OCI-LY1 (cell line): ENCODE data around the gene PTH1R.

Experiments
- H2AFZ ChIP-seq: fragments of 200-600 bp; sonication (generic), shearing (Covaris generic); 2 replicates; pipeline ENCODE4 v1.6.0; 2014; ENCODE audit warnings: antibody characterized with exemption, mild to moderate bottlenecking, low read length
- H3F3A ChIP-seq: fragments of 200-600 bp; sonication (generic), shearing (Covaris generic); 2 replicates; pipeline ENCODE4 v1.6.0; 2014; ENCODE audit warnings: mild to moderate bottlenecking, antibody characterized with exemption, low read length, moderate library complexity; ENCODE audit not compliant: insufficient read depth
- H3K27ac ChIP-seq: fragments of 200-600 bp; sonication (generic); 2 replicates; pipeline ENCODE4 v1.5.1; 2014; ENCODE audit warnings: low read length, mixed run types, mild to moderate bottlenecking, low read depth; ENCODE audit not compliant: poor library complexity, severe bottlenecking
- H3K27me3 ChIP-seq: fragments of 200-600 bp; sonication (generic); 2 replicates; pipeline ENCODE4 v1.6.0; 2014; ENCODE audit warnings: antibody characterized with exemption, mild to moderate bottlenecking, low read length, moderate library complexity; ENCODE audit not compliant: insufficient read depth
- H3K36me3 ChIP-seq: fragments of 200-600 bp; sonication (generic); 2 replicates; pipeline ENCODE4 v1.6.1; 2014; ENCODE audit warnings: mild to moderate bottlenecking, antibody characterized with exemption, low read length, moderate library complexity, mixed read lengths; ENCODE audit not compliant: insufficient read depth
- H3K4me1 ChIP-seq: fragments of 200-600 bp; sonication (generic); 2 replicates; pipeline ENCODE4 v1.5.1; 2014; ENCODE audit warnings: mild to moderate bottlenecking, low read length, moderate library complexity; ENCODE audit not compliant: insufficient read depth, severe bottlenecking
- H3K4me2 ChIP-seq: fragments of 200-600 bp; sonication (generic), shearing (Covaris generic); 2 replicates; pipeline ENCODE4 v1.6.1; 2014; ENCODE audit warnings: low read length
- H3K4me3 ChIP-seq: fragments of 200-600 bp; sonication (generic); 2 replicates; pipeline ENCODE4 v1.5.1; 2014; ENCODE audit warnings: low read length, low read depth, mild to moderate bottlenecking, mixed read lengths; ENCODE audit not compliant: poor library complexity, severe bottlenecking
- H3K79me2 ChIP-seq: fragments of 200-600 bp; shearing (Covaris generic); 2 replicates; pipeline ENCODE4 v1.6.1; 2016; ENCODE audit warnings: mixed run types, low read length, mixed read lengths; ENCODE audit not compliant: insufficient read depth
- H3K9ac ChIP-seq: fragments of 200-600 bp; sonication (generic), shearing (Covaris generic); 2 replicates; pipeline ENCODE4 v1.6.1; 2014; ENCODE audit warnings: mild to moderate bottlenecking, low read length, mixed read lengths
- H3K9me2 ChIP-seq: fragments of 200-600 bp; sonication (generic), shearing (Covaris generic); 2 replicates; pipeline ENCODE4 v1.6.1; 2014; ENCODE audit warnings: low read depth, mild to moderate bottlenecking, low read length, mixed read lengths
- H3K9me3 ChIP-seq: fragments of 200-600 bp; shearing (Covaris generic); 2 replicates; pipeline ENCODE4 v1.6.1; 2014; ENCODE audit warnings: low read length, mixed read lengths
- H4K20me1 ChIP-seq: fragments of 200-600 bp; sonication (generic), shearing (Covaris generic); 2 replicates; pipeline ENCODE4 v1.6.0; 2016; ENCODE audit warnings: mild to moderate bottlenecking, low read length; ENCODE audit not compliant: insufficient read depth
- CTCF ChIP-seq: fragments of 200-600 bp; sonication (generic), shearing (Covaris generic); IDR thresholded peaks from 2 replicates; pipeline ENCODE4 v1.5.1; 2017; ENCODE audit warnings: mild to moderate bottlenecking, antibody characterized with exemption, low read length, moderate library complexity, mixed read lengths
- EZH2 ChIP-seq: fragments of 200-600 bp; sonication (generic), shearing (Covaris generic); IDR thresholded peaks from 2 replicates; pipeline ENCODE4 v1.8.0; 2017; ENCODE audit warnings: borderline replicate concordance, mixed run types, mild to moderate bottlenecking, antibody characterized with exemption, low read length, moderate library complexity, mixed read lengths

Gene PTH1R

GRCh38 chr3:46860017-46860809 is 17.3 kb upstream of the PTH1R start:
- no peak overlapping the region for H3K9ac ChIP-seq
- H3K27ac ChIP-seq, result no peak overlapping the region
- no peak overlapping the region for H3K4me3 ChIP-seq
- TF ChIP-seq EZH2, result no peak
- peak; percentile 50; the same call in 1 of the 2 replicates for TF ChIP-seq CTCF
- no peaks in the 10 kb centered on the region for H3K9me3 ChIP-seq
- H3K36me3 ChIP-seq, result no peaks in the 10 kb centered on the region
- no peaks in the 10 kb centered on the region for H3K79me2 ChIP-seq
- H3K27me3 ChIP-seq, result no peaks in the 10 kb centered on the region
- H4K20me1 ChIP-seq, result no peaks in the 10 kb centered on the region
- no peaks in the 10 kb centered on the region for H3K9me2 ChIP-seq
- H3K4me2 ChIP-seq, result no peak overlapping the region
- no peaks in the 10 kb centered on the region for H3F3A ChIP-seq
- no peak overlapping the region for H2AFZ ChIP-seq
- no peaks in the 10 kb centered on the region for H3K4me1 ChIP-seq

- no peaks in the 10 kb centered on the region for H3K4me1 ChIP-seq
- no peak overlapping the region for H2AFZ ChIP-seq
- no peak overlapping the region for H3K9ac ChIP-seq
Measured at GRCh38 chr3:46860810-46861604, 16.5 kb upstream of the PTH1R start.

More at GRCh38 chr3:46860810-46861604, 16.5 kb upstream of the PTH1R start:
- Histone ChIP-seq H3K27ac (no peak overlapping the region), H3F3A (no peaks in the 10 kb centered on the region), H3K9me2 (no peaks in the 10 kb centered on the region), H4K20me1 (no peaks in the 10 kb centered on the region), H3K27me3 (no peaks in the 10 kb centered on the region), H3K4me3 (no peak overlapping the region), H3K4me2 (no peak overlapping the region), H3K9me3 (no peaks in the 10 kb centered on the region), H3K36me3 (no peaks in the 10 kb centered on the region), H3K79me2 (no peaks in the 10 kb centered on the region)
- TF ChIP-seq CTCF (no peak), EZH2 (no peak)
